ENCODE measurements around the gene FAM174C.
A peak's percentile ranks its signal among the peaks of the same experiment; 100 is the strongest.
"Not testable (repeated sequence)": the region's sequence is repeated elsewhere in the genome, so short reads cannot be mapped to it uniquely, and the experiment has no call there.

FAM174C gene

GRCh38 chr19:1237754-1238368, 37.5 kb upstream of the FAM174C start, which contains the start of gene CBARP:
TSS of gene CBARP (minus strand) at chr19:1238005. CDS start at chr19:1236100, 1,905 bp downstream.
- no peak for DNase-seq

GRCh38 chr19:1238369-1239303, 36.7 kb upstream of the FAM174C start:
- DNase-seq, result no peak

GRCh38 chr19:1239420-1239795, 35.9 kb upstream of the FAM174C start:
- DNase-seq, result no peak

- peak; percentile 85 for DNase-seq
These were observed 35.3 kb upstream of the FAM174C start for GRCh38 chr19:1239796-1240737.

GRCh38 chr19:1240925-1241324, 34.4 kb upstream of the FAM174C start:
- no peak for DNase-seq

GRCh38 chr19:1241417-1242095, 33.8 kb upstream of the FAM174C start, which contains the start of gene ATP5F1D:
TSS of gene ATP5F1D (plus strand) at chr19:1241751. CDS start at chr19:1241851, 100 bp downstream.
- DNase-seq, result peak; percentile 87

GRCh38 chr19:1243768-1244692, 31.3 kb upstream of the FAM174C start:
- DNase-seq, result peak; percentile 60

- no peak for DNase-seq
These were observed 30.5 kb upstream of the FAM174C start for GRCh38 chr19:1244693-1245451.

- DNase-seq, result no peak
These were observed 29.7 kb upstream of the FAM174C start for GRCh38 chr19:1245494-1246264.

GRCh38 chr19:1246265-1247087, 28.9 kb upstream of the FAM174C start:
- not testable (repeated sequence) for DNase-seq

GRCh38 chr19:1247748-1248138, 27.6 kb upstream of the FAM174C start:
- DNase-seq, result no peak

GRCh38 chr19:1248139-1248785, 27.1 kb upstream of the FAM174C start, which contains the start of gene MIDN:
TSS of gene MIDN (plus strand) at chr19:1248583. CDS start at chr19:1250297, 1,714 bp downstream.
- DNase-seq, result no peak

- DNase-seq, result peak; percentile 68
These were observed 26.5 kb upstream of the FAM174C start for GRCh38 chr19:1248786-1249297.

GRCh38 chr19:1249298-1249989, 25.9 kb upstream of the FAM174C start:
- DNase-seq, result peak; percentile 94

GRCh38 chr19:1249990-1250436, 25.3 kb upstream of the FAM174C start:
- no peak for DNase-seq

- DNase-seq, result peak; percentile 72
These were observed 24.7 kb upstream of the FAM174C start for GRCh38 chr19:1250437-1251260.
